GM19372 (cell line): ENCODE results near the gene CYTH3.
"Not testable (repeated sequence)": the region's sequence is repeated elsewhere in the genome, so short reads cannot be mapped to it uniquely, and the experiment has no call there.

ENCODE experiments used
- ATAC-seq: cut with Tn5 transposase; IDR thresholded peaks from one replicate; pipeline ENCODE4 v1.9.1; 2021; ENCODE audit warnings: mild to moderate bottlenecking, low read depth, moderate library complexity; ENCODE audit not compliant: unreplicated experiment

CYTH3 gene

DNA sequence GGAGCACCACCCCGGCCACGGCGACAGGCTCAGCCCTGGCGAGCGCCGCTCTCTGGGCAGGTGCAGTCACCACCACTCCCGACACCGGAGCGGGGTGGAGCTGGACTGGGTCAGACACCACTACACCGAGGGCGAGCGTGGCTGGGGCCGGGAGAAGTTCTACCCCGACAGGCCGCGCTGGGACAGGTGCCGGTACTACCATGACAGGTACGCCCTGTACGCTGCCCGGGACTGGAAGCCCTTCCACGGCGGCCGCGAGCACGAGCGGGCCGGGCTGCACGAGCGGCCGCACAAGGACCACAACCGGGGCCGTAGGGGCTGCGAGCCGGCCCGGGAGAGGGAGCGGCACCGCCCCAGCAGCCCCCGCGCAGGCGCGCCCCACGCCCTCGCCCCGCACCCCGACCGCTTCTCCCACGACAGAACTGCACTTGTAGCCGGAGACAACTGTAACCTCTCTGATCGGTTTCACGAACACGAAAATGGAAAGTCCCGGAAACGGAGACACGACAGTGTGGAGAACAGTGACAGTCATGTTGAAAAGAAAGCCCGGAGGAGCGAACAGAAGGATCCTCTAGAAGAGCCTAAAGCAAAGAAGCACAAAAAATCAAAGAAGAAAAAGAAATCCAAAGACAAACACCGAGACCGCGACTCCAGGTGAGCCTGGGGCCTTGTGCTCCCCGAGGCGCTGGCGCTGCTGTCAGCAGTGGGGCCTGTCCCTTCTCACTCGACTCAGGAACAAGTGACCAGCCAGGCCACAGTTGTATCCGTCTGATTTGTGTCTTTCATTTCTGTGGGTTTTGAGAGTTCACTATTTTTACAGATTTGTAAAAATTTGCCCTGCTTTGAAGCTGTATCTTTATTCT lies 117.7 kb downstream of the CYTH3 start:
- ATAC-seq: no peak

DNA sequence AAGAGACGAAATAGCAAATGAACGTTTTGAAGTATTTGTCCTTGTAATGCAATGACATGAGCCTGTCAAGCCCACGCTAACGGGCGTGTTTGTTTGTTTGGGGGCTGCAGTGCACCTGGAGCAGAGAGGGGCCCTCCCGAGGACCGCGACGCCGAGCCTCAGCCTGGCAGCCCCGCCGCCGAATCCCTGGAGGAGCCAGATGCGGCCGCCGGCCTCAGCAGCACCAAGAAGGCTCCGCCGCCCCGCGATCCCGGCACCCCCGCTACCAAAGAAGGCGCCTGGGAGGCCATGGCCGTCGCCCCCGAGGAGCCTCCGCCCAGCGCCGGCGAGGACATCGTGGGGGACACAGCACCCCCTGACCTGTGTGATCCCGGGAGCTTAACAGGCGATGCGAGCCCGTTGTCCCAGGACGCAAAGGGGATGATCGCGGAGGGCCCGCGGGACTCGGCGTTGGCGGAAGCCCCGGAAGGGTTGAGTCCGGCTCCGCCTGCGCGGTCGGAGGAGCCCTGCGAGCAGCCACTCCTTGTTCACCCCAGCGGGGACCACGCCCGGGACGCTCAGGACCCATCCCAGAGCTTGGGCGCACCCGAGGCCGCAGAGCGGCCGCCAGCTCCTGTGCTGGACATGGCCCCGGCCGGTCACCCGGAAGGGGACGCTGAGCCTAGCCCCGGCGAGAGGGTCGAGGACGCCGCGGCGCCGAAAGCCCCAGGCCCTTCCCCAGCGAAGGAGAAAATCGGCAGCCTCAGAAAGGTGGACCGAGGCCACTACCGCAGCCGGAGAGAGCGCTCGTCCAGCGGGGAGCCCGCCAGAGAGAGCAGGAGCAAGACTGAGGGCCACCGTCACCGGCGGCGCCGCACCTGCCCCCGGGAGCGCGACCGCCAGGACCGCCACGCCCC lies 118.5 kb downstream of the CYTH3 start:
- ATAC-seq: no peak

DNA sequence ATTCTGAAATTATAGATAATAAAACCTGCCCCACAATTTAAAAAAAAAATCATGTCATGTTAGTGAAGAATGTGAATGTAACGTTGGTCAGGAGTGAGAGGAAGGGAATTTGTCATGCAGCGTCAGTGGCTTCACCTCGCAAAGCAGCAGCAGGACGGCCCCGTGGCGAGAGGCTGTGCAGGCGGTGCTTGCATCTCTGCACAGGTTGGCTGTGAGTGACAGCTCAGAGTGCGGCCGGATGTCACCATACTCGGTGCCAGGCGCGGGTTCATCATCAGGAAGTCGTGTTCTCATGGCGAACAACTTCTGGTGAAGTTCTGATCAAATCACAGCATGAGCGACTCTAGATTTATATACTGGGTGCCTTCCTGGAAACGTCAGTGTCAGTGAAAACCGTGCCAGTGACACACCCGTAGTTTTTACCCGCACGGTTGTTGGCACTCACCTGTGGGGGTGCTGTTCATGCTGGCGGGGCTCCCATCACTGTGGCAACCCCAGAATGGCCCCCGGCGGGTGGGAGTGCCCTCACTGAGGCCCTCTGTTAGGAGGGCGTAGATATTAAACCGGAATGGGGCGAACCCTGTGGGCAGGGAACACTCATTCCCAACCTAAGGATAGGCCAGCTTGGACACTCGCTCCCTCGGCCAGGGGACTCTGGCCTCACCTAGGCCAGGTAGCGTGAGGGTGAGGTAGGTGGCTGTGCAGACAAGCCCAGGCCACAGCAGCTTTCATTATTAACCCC lies 120.3 kb downstream of the CYTH3 start:
- ATAC-seq: no peak

DNA sequence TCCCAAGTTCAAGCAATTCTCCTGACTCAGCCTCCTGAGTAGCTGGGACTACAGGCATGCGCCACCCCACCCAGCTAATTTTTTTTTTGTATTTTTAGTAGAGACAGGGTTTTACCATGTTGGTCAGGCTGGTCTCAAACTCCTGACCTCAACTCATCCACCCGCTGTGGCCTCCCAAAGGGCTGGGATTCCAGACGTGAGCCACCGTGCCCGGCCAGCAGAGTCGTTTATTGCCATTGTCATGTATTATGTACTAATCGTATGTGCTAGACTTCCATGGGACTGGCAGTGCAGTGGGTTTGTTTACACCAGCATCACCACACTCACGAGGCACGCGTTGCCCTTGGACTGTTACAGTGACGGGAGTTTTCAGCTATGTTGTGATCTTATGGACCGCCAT lies 120.9 kb downstream of the CYTH3 start:
- ATAC-seq: not testable (repeated sequence)

DNA sequence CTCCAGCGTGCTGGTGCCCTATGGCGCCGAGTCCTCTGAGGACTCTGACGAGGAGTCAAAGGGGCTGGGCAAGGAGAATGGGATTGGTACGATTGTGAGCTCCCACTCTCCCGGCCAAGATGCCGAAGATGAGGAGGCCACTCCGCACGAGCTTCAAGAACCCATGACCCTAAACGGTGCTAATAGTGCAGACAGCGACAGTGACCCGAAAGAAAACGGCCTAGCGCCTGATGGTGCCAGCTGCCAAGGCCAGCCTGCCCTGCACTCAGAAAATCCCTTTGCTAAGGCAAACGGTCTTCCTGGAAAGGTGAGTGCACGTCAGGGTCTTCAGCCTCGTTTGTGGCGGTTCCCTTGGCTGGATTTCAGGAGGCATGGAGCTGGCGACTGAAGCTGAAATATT lies 122.4 kb downstream of the CYTH3 start:
- no peak for ATAC-seq

DNA sequence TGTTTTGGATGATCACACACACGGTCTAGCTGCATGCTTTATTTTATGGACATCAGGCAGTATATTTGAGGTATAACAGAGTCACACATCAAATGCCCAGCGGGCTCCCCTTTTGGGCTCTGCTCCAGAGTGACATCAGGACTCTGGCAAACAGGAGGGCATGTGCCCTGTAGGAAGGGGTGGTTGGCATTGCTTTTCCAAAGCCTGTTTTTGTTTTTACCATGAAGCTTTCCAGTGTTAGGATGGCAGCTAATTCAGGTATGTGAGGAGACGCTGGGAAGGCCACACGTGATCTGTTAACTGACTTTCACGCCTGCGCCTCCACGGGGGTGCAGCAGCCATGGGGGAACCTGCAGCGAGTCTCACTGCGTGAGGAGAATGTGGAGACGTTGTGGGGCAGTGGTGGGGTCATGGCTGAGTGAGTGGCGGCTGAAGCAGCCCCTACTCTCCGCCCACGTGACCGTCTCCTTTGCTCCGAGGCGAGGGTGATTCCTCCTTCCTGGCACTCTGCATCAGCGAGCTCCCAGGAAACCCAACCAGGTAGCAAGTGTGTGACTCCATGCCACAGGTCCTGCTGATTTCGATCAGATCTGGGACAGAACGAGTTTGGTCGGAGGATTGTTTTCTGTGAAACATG lies 123.6 kb downstream of the CYTH3 start:
- ATAC-seq: no peak

DNA sequence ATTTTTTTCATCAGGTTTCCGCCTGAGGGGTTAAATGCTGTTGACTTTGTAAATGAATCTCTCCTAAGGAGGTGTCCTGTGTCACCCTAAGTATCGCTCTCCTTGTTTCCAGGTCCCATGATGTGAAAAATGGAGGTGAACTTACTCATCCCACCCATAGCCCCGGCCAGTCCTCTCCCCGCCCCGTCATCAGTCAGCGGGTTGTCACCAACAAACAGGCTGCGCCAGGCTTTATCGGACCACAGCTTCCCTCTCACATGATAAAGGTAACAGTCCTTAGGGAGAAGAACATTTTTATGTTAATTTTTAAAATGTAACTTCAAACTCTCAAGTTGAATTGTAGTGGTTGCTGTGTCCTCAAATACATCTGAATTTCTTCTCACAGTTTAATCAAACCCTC lies 124.8 kb downstream of the CYTH3 start:
- ATAC-seq: no peak

DNA sequence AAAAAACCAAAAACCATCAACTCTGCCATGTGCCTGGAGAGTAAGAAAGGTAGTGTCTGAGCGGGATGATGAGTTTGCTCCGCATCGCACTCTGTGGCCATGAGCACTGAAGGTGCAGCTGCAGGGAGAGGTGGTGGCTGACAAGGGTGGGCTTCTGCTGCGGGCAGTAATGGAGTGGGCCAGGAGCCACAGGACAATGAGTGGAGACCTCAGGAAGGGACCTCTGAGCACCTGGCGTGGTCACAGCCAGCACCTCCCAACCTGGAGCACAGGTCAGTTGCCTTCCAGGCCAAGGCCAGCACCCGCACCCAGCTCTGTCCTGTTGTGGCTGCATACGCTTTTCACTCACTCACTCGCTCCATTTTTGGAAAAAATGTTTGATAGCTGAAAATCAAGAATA lies 125.8 kb downstream of the CYTH3 start:
- ATAC-seq: no peak

DNA sequence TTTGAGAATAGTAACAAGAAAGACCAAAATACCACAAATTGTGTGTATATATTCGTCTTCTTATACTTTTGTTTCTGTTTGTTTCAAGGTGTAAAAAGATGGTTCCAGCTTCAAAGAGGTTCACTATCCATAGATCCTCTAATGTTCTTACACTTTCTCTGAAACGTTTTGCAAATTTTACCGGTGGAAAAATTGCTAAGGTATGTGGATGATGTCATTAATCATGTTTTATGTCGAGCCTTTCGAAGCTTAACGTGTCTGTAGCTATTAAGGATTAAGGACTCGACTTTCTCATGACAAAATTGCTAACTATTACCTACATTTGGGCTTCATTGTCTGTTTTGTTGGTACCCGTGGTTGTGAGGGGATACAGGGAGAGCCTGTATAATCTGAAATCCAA lies 128.4 kb downstream of the CYTH3 start:
- no peak for ATAC-seq

DNA sequence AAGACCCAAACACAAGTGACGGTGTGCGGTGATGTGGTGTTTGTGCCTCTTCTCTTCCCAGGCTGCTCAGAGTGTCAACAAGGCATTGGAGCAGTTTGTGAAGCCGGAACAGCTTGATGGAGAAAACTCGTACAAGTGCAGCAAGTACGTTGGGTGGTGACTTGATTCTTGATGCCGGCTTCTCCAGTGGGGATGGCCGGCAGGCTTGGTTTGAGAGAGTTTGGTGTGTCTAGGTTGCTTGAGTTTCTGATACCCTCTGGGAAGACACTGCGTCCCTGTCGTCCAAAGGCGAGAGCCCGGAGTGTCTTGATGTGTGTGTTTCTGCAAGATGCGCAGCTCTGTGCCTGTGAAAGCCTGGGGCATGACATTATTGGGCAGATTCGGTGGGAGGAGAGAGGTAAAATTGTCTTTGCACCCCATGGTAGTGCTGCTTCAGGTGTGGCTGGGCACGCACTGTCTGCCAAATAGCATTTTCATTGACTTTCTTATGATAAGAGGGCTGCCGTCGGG lies 129.5 kb downstream of the CYTH3 start:
- ATAC-seq: no peak

DNA sequence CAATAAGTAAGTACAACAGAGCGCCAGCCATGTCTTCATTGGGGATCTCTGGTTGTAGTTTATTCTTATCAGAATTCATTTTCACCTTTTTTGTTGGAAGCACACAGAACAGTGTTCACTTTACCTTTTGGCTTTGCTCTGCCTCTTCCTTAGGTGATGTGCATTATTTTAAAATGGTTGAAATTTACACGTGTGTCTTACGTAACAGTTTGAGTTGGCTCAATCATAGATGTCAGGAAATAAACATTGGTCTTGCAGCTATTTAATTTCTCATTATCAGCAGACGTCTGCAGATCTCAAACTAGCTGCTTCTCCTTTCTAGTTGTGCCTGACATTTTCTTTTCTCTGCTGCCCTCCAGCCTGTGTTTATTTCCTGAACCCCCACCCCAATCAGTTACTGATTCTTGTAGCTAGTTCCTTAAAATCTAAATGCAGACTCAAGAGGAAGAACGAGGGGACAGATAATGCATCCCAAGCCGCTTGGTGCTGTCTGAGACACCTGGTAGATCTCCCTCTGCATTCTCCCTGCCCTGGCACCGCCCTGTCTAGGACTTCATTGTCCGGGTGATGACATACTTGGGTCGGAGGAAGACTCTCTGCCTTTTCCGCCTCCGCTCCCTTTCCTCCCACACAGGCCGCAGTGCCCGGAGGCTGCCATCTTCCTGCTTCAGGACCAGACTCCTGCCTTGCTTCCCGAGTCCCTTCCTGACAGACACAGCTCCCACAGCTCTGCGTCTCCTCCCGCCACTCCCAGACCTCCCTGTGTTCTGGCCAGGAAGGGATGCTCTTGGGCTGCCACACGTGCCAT lies 133.0 kb downstream of the CYTH3 start:
- no peak for ATAC-seq

DNA sequence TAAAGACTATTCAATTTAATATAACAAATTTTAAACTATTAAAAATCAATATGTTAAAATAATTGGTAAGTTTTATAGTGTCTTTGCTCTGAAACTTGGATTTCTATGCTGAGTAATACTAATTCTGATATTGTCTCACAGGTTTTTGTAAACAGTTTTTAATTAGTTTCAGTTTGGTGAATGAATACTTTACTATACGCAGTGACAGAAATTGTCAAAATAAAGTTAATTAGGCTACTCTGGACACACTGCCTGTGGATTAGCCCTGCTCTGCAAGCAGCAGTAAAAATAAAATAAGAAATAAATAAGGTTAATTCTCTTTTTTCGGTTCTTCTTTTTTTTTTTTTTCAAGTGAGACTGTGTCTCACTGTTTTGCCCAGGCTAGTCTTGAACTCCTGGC lies 135.9 kb downstream of the CYTH3 start:
- no peak for ATAC-seq

DNA sequence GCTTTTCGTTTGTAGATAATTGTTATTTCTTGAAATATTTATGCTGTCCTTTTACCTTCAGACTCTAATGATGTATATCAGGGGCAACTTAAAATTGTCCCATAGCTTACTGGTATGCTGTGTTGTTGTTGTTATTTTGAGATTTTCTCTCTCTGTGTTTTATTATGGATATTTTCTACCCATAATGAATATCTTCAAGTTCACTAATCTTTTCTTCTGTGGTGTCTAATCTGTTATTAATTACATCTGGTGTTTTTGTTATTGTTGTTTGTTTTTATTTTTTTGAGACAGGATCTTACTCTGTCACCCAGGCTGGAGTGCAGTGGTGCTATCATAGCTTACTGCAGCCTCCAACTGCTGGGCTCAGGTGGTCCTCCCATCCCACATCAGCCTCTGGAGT lies 139.2 kb downstream of the CYTH3 start:
- ATAC-seq: no peak

DNA sequence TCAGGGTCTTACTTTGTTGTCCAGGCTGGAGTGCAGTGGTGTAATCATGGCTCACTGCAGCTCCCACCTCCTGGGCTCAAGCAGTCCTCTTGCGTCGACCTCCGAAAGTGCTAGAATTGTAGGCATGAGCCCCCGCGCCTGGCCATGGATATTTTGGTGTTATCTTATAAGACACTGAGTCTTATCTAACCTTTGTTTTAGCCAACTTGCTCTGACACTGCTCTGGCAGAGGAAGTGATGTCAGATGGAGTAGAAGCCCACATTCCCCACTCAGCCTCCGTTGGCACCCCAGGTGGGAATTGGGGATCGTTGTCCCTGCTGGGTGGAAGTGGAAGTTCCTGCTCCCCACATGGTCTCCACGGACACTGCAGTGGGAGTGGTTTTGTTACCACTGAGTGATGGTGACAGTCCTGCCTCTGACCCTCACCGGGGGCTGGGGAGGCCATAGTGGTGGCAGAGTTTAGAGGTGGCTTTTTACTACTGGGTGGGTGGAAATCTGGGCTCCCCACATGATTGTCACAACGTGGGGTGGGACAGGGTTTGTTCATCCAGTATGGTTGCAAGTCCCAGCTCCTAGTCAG lies 142.3 kb downstream of the CYTH3 start:
- ATAC-seq: no peak

DNA sequence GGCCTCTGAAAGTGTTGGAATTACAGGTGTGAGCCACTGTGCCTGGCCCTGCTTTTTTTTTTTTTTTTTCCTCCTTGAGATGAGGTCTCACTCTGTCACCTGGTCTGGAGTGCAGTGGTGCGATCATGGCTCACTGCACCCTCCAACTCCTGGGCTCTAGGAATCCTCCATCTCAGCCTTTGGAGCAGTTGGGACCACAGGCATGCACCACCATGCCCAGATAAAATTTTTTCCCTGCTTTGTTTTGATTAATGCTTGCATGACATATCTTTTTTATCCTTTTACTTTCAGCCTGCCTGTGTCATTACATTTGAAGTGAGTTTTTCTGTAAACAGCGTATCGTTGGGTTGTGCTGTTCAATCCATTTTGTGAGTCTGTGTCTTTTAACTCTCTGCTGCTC lies 144.2 kb downstream of the CYTH3 start:
- no peak for ATAC-seq

DNA sequence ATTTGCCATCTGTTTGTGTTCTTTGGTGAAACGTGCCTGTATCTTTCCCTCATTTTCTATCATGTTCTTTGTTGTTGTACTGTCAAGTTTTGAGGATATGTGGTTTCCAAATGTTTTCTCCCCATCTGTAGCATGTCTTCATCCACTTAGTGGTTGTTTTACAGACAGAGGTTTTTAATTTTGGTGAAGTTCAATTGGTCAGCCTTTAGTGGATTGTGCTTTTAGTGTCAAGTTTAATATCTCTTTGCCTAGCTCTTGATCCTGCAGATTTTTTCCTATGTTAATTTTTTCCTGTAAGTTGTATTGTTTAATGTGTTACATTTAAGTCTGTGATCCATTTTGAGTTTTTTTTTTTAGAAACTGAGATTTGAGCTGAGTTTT lies 145.3 kb downstream of the CYTH3 start:
- no peak for ATAC-seq

DNA sequence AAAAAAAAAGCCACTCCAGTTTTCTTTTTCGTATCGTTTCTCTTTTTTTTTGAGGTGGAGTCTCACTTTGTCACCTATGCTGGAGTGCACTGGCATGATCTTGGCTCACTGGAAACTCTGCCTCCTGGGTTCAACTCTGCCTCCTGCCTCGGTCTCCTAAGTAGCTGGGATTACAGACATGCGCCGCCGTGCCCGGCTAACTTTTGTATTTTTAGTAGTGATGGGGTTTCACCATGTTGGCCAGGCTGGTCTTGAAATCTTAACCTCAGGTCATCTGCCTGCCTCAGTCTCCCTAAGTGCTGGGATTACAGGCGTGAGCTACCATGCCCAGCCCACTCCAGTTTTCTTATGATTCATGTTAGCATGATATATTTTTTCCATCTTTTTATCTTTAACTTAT lies 148.6 kb downstream of the CYTH3 start:
- ATAC-seq: no peak

DNA sequence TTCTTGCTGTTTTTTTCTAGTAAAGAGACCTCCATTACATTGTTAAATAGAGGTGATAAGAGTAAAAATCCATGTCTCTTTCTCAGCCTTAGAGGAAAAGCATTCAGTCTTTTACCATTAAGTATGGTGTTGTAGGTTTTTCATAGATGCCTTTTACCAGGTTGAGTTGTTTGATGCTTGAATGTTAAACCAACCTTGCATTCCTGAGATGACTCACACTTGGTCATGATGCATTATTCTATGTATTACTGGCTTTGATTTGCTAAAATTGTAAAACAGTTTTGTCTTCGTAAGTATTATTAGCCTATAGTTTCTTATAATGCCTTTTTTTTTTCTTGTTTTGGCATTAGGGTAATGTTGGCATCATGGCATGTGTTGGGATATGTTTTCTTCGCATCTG lies 151.3 kb downstream of the CYTH3 start:
- no peak for ATAC-seq

DNA sequence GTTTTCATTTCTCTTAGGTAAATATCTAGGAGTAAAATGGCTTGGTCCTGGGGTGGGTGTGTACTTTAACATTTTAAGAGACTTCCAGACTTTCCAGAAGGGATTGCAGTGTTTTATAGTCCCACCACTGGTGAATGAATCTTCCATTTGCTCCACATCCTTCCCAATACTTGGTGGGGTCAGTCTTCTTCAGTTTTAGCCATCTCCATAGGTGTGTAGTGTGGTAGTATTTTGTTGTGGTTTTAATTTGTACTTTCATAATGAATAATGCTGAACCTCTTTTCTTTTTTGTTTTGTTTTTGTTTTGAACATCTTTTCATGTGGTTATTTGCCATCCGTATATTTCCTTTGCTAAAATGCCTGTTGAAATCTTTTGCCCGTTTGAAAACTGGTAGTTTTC lies 154.9 kb downstream of the CYTH3 start:
- ATAC-seq: no peak
